ENCODE results near the gene CELSR1. TPM values are rescaled to one million over a fixed set of nuclear protein-coding genes. Genes with fewer than 3 reads are reported as not detected.

Gene CELSR1
- total RNA-seq, 1 donor from 2014 or later, result 18.8 TPM

- no peak overlapping the region for H3K27ac Mint-ChIP-seq
- H3K4me1 Mint-ChIP-seq, result peaks cover 7% of the 10 kb centered on the region
- no peaks in the 10 kb centered on the region for H3K27me3 Mint-ChIP-seq (ENCODE audit: low read depth)
- H3K36me3 Mint-ChIP-seq, result peaks cover 29% of the 10 kb centered on the region
- H3K9me3 Mint-ChIP-seq, result peaks cover 5% of the 10 kb centered on the region
- no peak overlapping the region for H3K4me3 Mint-ChIP-seq
- no peak for TF ChIP-seq CTCF (IDR thresholded peaks at IDR 0.05; ENCODE audit: unreplicated experiment)
- no peak for DNase-seq (ENCODE audit: low spot score in 2 of 2, unreplicated experiment in 2 of 2)
Measured at GRCh38 chr22:46374663-46375474, 162.6 kb downstream of the CELSR1 start.

- H3K4me1 Mint-ChIP-seq, result peaks cover 7% of the 10 kb centered on the region
- no peaks in the 10 kb centered on the region for H3K27me3 Mint-ChIP-seq (ENCODE audit: low read depth)
- no peak overlapping the region for H3K4me3 Mint-ChIP-seq
- H3K36me3 Mint-ChIP-seq, result peaks cover 29% of the 10 kb centered on the region
- peaks cover 5% of the 10 kb centered on the region for H3K9me3 Mint-ChIP-seq
- no peak for TF ChIP-seq CTCF (IDR thresholded peaks at IDR 0.05; ENCODE audit: unreplicated experiment)
- no peak overlapping the region for H3K27ac Mint-ChIP-seq
- DNase-seq (ENCODE audit: low spot score in 2 of 2, unreplicated experiment in 2 of 2), result no peak
Measured at GRCh38 chr22:46373921-46374662, 163.3 kb downstream of the CELSR1 start.

GRCh38 chr22:46373159-46373558, 164.3 kb downstream of the CELSR1 start:
- H3K4me3 Mint-ChIP-seq, result no peak overlapping the region
- H3K27ac Mint-ChIP-seq, result no peak overlapping the region
- H3K36me3 Mint-ChIP-seq, result peaks cover 29% of the 10 kb centered on the region
- no peak for DNase-seq (ENCODE audit: low spot score in 2 of 2, unreplicated experiment in 2 of 2)
- TF ChIP-seq CTCF (IDR thresholded peaks at IDR 0.05; ENCODE audit: unreplicated experiment), result no peak
- H3K9me3 Mint-ChIP-seq, result peaks cover 5% of the 10 kb centered on the region
- peaks cover 6% of the 10 kb centered on the region for H3K4me1 Mint-ChIP-seq
- no peaks in the 10 kb centered on the region for H3K27me3 Mint-ChIP-seq (ENCODE audit: low read depth)

GRCh38 chr22:46372686-46373085, 164.7 kb downstream of the CELSR1 start:
- TF ChIP-seq CTCF (IDR thresholded peaks at IDR 0.05; ENCODE audit: unreplicated experiment), result no peak

GRCh38 chr22:46371623-46372226, 165.7 kb downstream of the CELSR1 start:
- no peak overlapping the region for H3K4me3 Mint-ChIP-seq
- H3K9me3 Mint-ChIP-seq, result peaks cover 5% of the 10 kb centered on the region
- H3K27me3 Mint-ChIP-seq (ENCODE audit: low read depth), result no peaks in the 10 kb centered on the region
- H3K4me1 Mint-ChIP-seq, result no peaks in the 10 kb centered on the region
- peaks cover 21% of the 10 kb centered on the region for H3K36me3 Mint-ChIP-seq
- no peak overlapping the region for H3K27ac Mint-ChIP-seq
- DNase-seq (ENCODE audit: low spot score in 2 of 2, unreplicated experiment in 2 of 2), result no peak
- no peak for TF ChIP-seq CTCF (IDR thresholded peaks at IDR 0.05; ENCODE audit: unreplicated experiment)

More at GRCh38 chr22:46372686-46373085, 164.7 kb downstream of the CELSR1 start:
- no peak overlapping the region for H3K27ac Mint-ChIP-seq
- DNase-seq (ENCODE audit: low spot score in 2 of 2, unreplicated experiment in 2 of 2), result no peak
- H3K4me3 Mint-ChIP-seq, result no peak overlapping the region
- H3K9me3 Mint-ChIP-seq, result peaks cover 5% of the 10 kb centered on the region
- no peaks in the 10 kb centered on the region for H3K27me3 Mint-ChIP-seq (ENCODE audit: low read depth)
- H3K4me1 Mint-ChIP-seq, result peaks cover 3% of the 10 kb centered on the region
- H3K36me3 Mint-ChIP-seq, result peaks cover 29% of the 10 kb centered on the region
